ENCODE results near the gene LARP1B.
"Not testable (repeated sequence)": the region's sequence is repeated elsewhere in the genome, so short reads cannot be mapped to it uniquely, and the experiment has no call there.

DNA sequence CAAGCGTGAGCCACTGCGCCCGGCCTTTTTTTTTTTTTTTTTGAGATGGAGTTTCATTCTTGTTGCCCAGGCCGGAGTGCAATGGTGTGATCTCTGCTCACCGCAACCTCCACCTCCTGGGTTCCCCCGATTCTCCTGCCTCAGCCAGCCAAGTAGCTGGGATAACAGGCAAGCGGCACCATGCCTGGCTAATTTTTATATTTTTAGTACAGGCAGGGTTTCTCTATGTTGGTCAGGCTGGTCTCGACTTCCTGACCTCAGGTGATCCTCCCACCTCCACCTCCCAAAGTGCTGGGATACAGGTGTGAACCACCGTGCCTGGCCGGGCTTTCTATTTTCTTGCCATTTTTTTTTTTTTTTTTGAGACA is 5.3 kb downstream of the LARP1B start:
- not testable (repeated sequence) for TF ChIP-seq YBX1 (IDR thresholded peaks at IDR 0.05); NKRF (IDR thresholded peaks at IDR 0.05; ENCODE audit: borderline replicate concordance)
- TF ChIP-seq, protein P1, sequence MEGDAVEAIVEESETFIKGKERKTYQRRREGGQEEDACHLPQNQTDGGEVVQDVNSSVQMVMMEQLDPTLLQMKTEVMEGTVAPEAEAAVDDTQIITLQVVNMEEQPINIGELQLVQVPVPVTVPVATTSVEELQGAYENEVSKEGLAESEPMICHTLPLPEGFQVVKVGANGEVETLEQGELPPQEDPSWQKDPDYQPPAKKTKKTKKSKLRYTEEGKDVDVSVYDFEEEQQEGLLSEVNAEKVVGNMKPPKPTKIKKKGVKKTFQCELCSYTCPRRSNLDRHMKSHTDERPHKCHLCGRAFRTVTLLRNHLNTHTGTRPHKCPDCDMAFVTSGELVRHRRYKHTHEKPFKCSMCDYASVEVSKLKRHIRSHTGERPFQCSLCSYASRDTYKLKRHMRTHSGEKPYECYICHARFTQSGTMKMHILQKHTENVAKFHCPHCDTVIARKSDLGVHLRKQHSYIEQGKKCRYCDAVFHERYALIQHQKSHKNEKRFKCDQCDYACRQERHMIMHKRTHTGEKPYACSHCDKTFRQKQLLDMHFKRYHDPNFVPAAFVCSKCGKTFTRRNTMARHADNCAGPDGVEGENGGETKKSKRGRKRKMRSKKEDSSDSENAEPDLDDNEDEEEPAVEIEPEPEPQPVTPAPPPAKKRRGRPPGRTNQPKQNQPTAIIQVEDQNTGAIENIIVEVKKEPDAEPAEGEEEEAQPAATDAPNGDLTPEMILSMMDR (IDR thresholded peaks at IDR 0.05 in 2 of 3, conservative IDR thresholded peaks at IDR 0.05 in 1 of 3; ENCODE audit: insufficient read depth in 2 of 3, low read depth in 1 of 3, low read length in 3 of 3), result not testable (repeated sequence)
